CD4-positive, alpha-beta T cell (primary cell): ENCODE data around the gene NCKIPSD. TPM values are rescaled to one million over a fixed set of nuclear protein-coding genes. Genes with fewer than 3 reads are reported as not detected.
A peak's percentile ranks its signal among the peaks of the same experiment; 100 is the strongest.

Experiments
- ATAC-seq: fragments of 200-7000 bp; cut with Tn5 transposase; one replicate; pipeline ENCODE4 v1.10.0; 2022; ENCODE audit warnings: mild to moderate bottlenecking; ENCODE audit not compliant: poor library complexity
- CTCF ChIA-PET: fragments of 350-600 bp; sonication (Branson Sonifier 250); formaldehyde crosslinking; loops from one replicate; lab custom pipeline; 2021; ENCODE audit warnings: antibody characterized with exemption, inconsistent platforms; lab: Charles Lee
- POLR2A ChIA-PET: fragments of 350-600 bp; sonication (Branson Sonifier 250); formaldehyde crosslinking; loops from one replicate; lab custom pipeline; 2021; ENCODE audit warnings: antibody characterized with exemption, inconsistent platforms; lab: Charles Lee
- DNase-seq, 14 experiments: peaks; one replicate each; pipeline ENCODE4 v3.0.0-alpha.2; 2013 to 2020; ENCODE audit warnings: mixed read lengths in 2 of 14
- H3K27ac ChIP-seq, 2 donors: one replicate each; pipeline versions ENCODE4 v1.5.1 to v1.7.0; 2013; ENCODE audit warnings: low read length in 2 of 2, low read depth in 1 of 2, mild to moderate bottlenecking in 1 of 2
- H3K27me3 ChIP-seq, 2 experiments: 1 replicate in 1 of 2; 2 replicates in 1 of 2; pipeline versions ENCODE4 v1.6.1 to v1.7.0; 2013; ENCODE audit warnings: low read length in 2 of 2, control low read depth in 1 of 2, mild to moderate bottlenecking in 1 of 2, moderate library complexity in 1 of 2; ENCODE audit not compliant: insufficient read depth in 2 of 2, control insufficient read depth in 1 of 2
- H3K36me3 ChIP-seq: one replicate; pipeline ENCODE4 v1.6.1; 2013; ENCODE audit warnings: low read length, control low read depth; ENCODE audit not compliant: insufficient read depth
- H3K4me1 ChIP-seq: one replicate; pipeline ENCODE4 v1.6.1; 2013; ENCODE audit warnings: low read length, control low read depth; ENCODE audit not compliant: insufficient read depth
- H3K4me3 ChIP-seq: one replicate; pipeline ENCODE4 v1.5.1; 2013; ENCODE audit warnings: mild to moderate bottlenecking, low read length, moderate library complexity
- H3K9me3 ChIP-seq, 2 experiments: 1 replicate in 1 of 2; 2 replicates in 1 of 2; pipeline versions ENCODE4 v1.6.1 to v1.7.0; 2013; ENCODE audit warnings: low read length in 2 of 2, mild to moderate bottlenecking in 2 of 2, control low read depth in 1 of 2, moderate library complexity in 1 of 2; ENCODE audit not compliant: control insufficient read depth in 1 of 2, insufficient read depth in 1 of 2
- H3K27ac Mint-ChIP-seq: one replicate; pipeline ENCODE4 v1.8.0; 2020; ENCODE audit warnings: mixed read lengths
- H3K27me3 Mint-ChIP-seq: one replicate; pipeline ENCODE4 v1.8.0; 2021; ENCODE audit warnings: mixed read lengths
- H3K36me3 Mint-ChIP-seq: one replicate; pipeline ENCODE4 v1.8.0; 2021; ENCODE audit warnings: low read depth, mixed read lengths
- H3K4me1 Mint-ChIP-seq: one replicate; pipeline ENCODE4 v1.8.0; 2021; ENCODE audit warnings: low read depth, mixed read lengths
- H3K4me3 Mint-ChIP-seq: one replicate; pipeline ENCODE4 v1.8.0; 2020; ENCODE audit warnings: mild to moderate bottlenecking, mixed read lengths
- H3K9me3 Mint-ChIP-seq: one replicate; pipeline ENCODE4 v1.8.0; 2020; ENCODE audit warnings: mixed read lengths
- CTCF ChIP-seq: fragments of 200-600 bp; IDR thresholded peaks from one replicate; pipeline ENCODE4 v1.8.0; 2022; ENCODE audit warnings: antibody characterized with exemption, mild to moderate bottlenecking
- intact Hi-C, 2 experiments: fragments of 100-400 bp; cut with DNase I in 1 of 2; cut with micrococcal nuclease in 1 of 2; formaldehyde crosslinking; loops; one replicate each; pipeline versions ENCODE4 v1.15.1 to v1.9.0; 2023 to 2025; cut with DNase I, micrococcal nuclease
- total RNA-seq, 174 experiments: library from RNA in 2 of 174; stranded (reverse) in 2 of 174; gene quantifications; one replicate each; pipeline ENCODE4 v1.2.3 and lab custom pipeline; 2021 to 2026

NCKIPSD gene
- total RNA-seq, 2 experiments from 2014 or later = 9.7 to 10.8 TPM

GRCh38 chr3:48687220-48687678, 1.5 kb upstream of the NCKIPSD start:
- intact Hi-C loops = loop anchor here (5.0 to 10.0 kb wide), 3 partner anchors 265 to 1818 kb away; partner anchors contain the start of genes CACNA2D2 (in 1 of the 2) and ELP6 (in 1 of the 2)
- no peak overlapping the region for H3K27ac Mint-ChIP-seq
- Histone ChIP-seq H3K27ac (no peak overlapping the region), H3K4me1 (peaks cover 31% of the 10 kb centered on the region), H3K36me3 (peaks cover 50% of the 10 kb centered on the region), H3K4me3 (no peak overlapping the region), H3K9me3 (no peaks in the 10 kb centered on the region), H3K27me3 (no peaks in the 10 kb centered on the region)
- peak in 1 of 14 experiments; percentile 27 for DNase-seq
- H3K4me3 Mint-ChIP-seq = peak overlapping the region; percentile 13
- ChIA-PET CTCF (no interaction called here), POLR2A (interaction anchor here (1.3 to 1.5 kb wide), 3 partner anchors 52 to 211 kb away, joined by 3 to 5 read pairs (median 3); partner anchors contain the start of genes SLC25A20 and SLC26A6)
- no peak for TF ChIP-seq CTCF
- ATAC-seq = no peak
- no peaks in the 10 kb centered on the region for H3K9me3 Mint-ChIP-seq
- peaks cover 32% of the 10 kb centered on the region for H3K4me1 Mint-ChIP-seq
- H3K27me3 Mint-ChIP-seq = no peaks in the 10 kb centered on the region
- peaks cover 64% of the 10 kb centered on the region for H3K36me3 Mint-ChIP-seq

GRCh38 chr3:48686538-48687219, 964 bp upstream of the NCKIPSD start:
- peak overlapping the region; percentile 69 for H3K4me3 ChIP-seq
- H3K36me3 Mint-ChIP-seq = peaks cover 65% of the 10 kb centered on the region
- CTCF ChIA-PET = interaction anchor here (0.7 to 1.7 kb wide), 12 partner anchors 10 to 471 kb away, joined by 3 to 6 read pairs (median 4); partner anchors contain the start of gene UQCRC1

More at GRCh38 chr3:48686538-48687219, 964 bp upstream of the NCKIPSD start:
- H3K27ac Mint-ChIP-seq = peak overlapping the region; percentile 79
- Histone ChIP-seq H3K4me1 (peaks cover 31% of the 10 kb centered on the region), H3K9me3 (no peaks in the 10 kb centered on the region), H3K27me3 (no peaks in the 10 kb centered on the region), H3K36me3 (peaks cover 50% of the 10 kb centered on the region), H3K27ac (peak overlapping the region; percentile 32 to 44)
- no peaks in the 10 kb centered on the region for H3K27me3 Mint-ChIP-seq
- no peak for TF ChIP-seq CTCF
- POLR2A ChIA-PET = interaction anchor here (1.3 to 1.8 kb wide), 6 partner anchors 30 to 407 kb away, joined by 3 to 6 read pairs (median 5); partner anchors contain the start of genes IP6K2, QRICH1, SLC25A20 and SLC26A6
- peak overlapping the region; percentile 97 for H3K4me3 Mint-ChIP-seq
- DNase-seq (peak in 1 of 14 experiments; percentile 23), ATAC-seq (no peak)
- peaks cover 32% of the 10 kb centered on the region for H3K4me1 Mint-ChIP-seq
- H3K9me3 Mint-ChIP-seq = no peaks in the 10 kb centered on the region
- intact Hi-C loops = loop anchor here (1.0 to 10.0 kb wide), 4 partner anchors 266 to 1818 kb away; partner anchors contain the start of genes CACNA2D2 (in 1 of the 2) and ELP6 (in 1 of the 2)
